Liver (tissue), 9 donors: ENCODE data around the gene LHCGR. TPM values are rescaled to one million over a fixed set of nuclear protein-coding genes. Genes with fewer than 3 reads are reported as not detected.

ENCODE experiments used
- DNase-seq: peaks from one replicate; pipeline ENCODE4 v3.0.0-alpha.2; 2017; ENCODE audit warnings: low spot score
- H3K27ac ChIP-seq, 2 donors: one replicate each; pipeline ENCODE4 v1.7.0; 2013; ENCODE audit warnings: inconsistent platforms in 2 of 2, low read length in 2 of 2, control low read depth in 1 of 2, low read depth in 1 of 2, mild to moderate bottlenecking in 1 of 2
- H3K27me3 ChIP-seq, 4 donors: one replicate each; pipeline versions ENCODE4 v1.6.1 to v1.7.0; 2013; ENCODE audit warnings: low read length in 3 of 4, inconsistent platforms in 1 of 4, mild to moderate bottlenecking in 1 of 4, moderate library complexity in 1 of 4; ENCODE audit not compliant: control insufficient read depth in 4 of 4, insufficient read depth in 4 of 4
- H3K36me3 ChIP-seq, 4 donors: one replicate each; pipeline versions ENCODE4 v1.6.1 to v1.7.0; 2013; ENCODE audit warnings: low read length in 3 of 4, mild to moderate bottlenecking in 3 of 4, low read depth in 1 of 4, moderate library complexity in 1 of 4; ENCODE audit not compliant: control insufficient read depth in 4 of 4, insufficient read depth in 3 of 4
- H3K4me1 ChIP-seq, 4 donors: one replicate each; pipeline versions ENCODE4 v1.6.1 to v1.7.0; 2013; ENCODE audit warnings: low read length in 3 of 4, mild to moderate bottlenecking in 3 of 4, moderate library complexity in 1 of 4; ENCODE audit not compliant: control insufficient read depth in 4 of 4, insufficient read depth in 4 of 4
- H3K4me3 ChIP-seq, 3 donors: one replicate each; pipeline versions ENCODE4 v1.6.1 to v1.7.0; 2013; ENCODE audit warnings: low read length in 3 of 3, control low read depth in 1 of 3, low read depth in 1 of 3, mild to moderate bottlenecking in 1 of 3
- H3K9ac ChIP-seq, 2 donors: one replicate each; pipeline ENCODE4 v1.7.0; 2013; ENCODE audit warnings: low read length in 2 of 2, mild to moderate bottlenecking in 2 of 2, moderate library complexity in 2 of 2, control low read depth in 1 of 2, low read depth in 1 of 2
- H3K9me3 ChIP-seq, 4 donors: one replicate each; pipeline versions ENCODE4 v1.6.1 to v1.7.0; 2013; ENCODE audit warnings: low read length in 3 of 4; ENCODE audit not compliant: control insufficient read depth in 4 of 4
- EGR1 ChIP-seq, 2 donors: IDR thresholded peaks; 2 replicates each; pipeline ENCODE4 v1.6.1; 2016 to 2018; ENCODE audit warnings: antibody characterized with exemption in 2 of 2, low read depth in 2 of 2
- FOXA1 ChIP-seq: IDR thresholded peaks from 2 replicates; pipeline ENCODE4 v1.6.1; 2016; ENCODE audit warnings: antibody characterized with exemption
- FOXA2 ChIP-seq: IDR thresholded peaks from 2 replicates; pipeline ENCODE4 v1.6.1; 2016; ENCODE audit warnings: antibody characterized with exemption
- GABPA ChIP-seq, 2 donors: IDR thresholded peaks in 1 of 2; conservative IDR thresholded peaks in 1 of 2; 2 replicates each; pipeline ENCODE4 v1.6.1; 2016; ENCODE audit warnings: antibody characterized with exemption in 2 of 2, mild to moderate bottlenecking in 1 of 2, moderate library complexity in 1 of 2
- HNF4A ChIP-seq, 2 donors: conservative IDR thresholded peaks; 2 replicates each; pipeline ENCODE4 v1.6.1; 2016; ENCODE audit warnings: antibody characterized with exemption in 2 of 2, mild to moderate bottlenecking in 2 of 2
- HNF4G ChIP-seq: IDR thresholded peaks from 2 replicates; pipeline ENCODE4 v1.6.1; 2016; ENCODE audit warnings: antibody characterized with exemption
- JUND ChIP-seq, 2 donors: IDR thresholded peaks; 2 replicates each; pipeline ENCODE4 v1.6.1; 2016; ENCODE audit warnings: antibody characterized with exemption in 2 of 2
- RXRA ChIP-seq, 2 donors: IDR thresholded peaks; 2 replicates each; pipeline ENCODE4 v1.6.1; 2017 to 2018; ENCODE audit warnings: antibody characterized with exemption in 2 of 2, mild to moderate bottlenecking in 1 of 2
- SP1 ChIP-seq: IDR thresholded peaks from 2 replicates; pipeline ENCODE4 v1.6.1; 2018; ENCODE audit warnings: antibody characterized with exemption, mild to moderate bottlenecking
- TAF1 ChIP-seq: conservative IDR thresholded peaks from 2 replicates; pipeline ENCODE4 v1.6.1; 2016; ENCODE audit warnings: antibody characterized with exemption, mild to moderate bottlenecking
- YY1 ChIP-seq: IDR thresholded peaks from 2 replicates; pipeline ENCODE4 v1.6.1; 2016; ENCODE audit warnings: antibody characterized with exemption, mild to moderate bottlenecking
- WGBS: extraction: QIAGEN DNeasy Blood & Tissue Kit; methylation state at CpG from one replicate; pipeline ENCODE4 v1.1.7; 2013; 5-methylcytosine and 5-hydroxymethylcytosine counted together
- polyA plus RNA-seq, 2 donors: library from polyadenylated mRNA; stranded (reverse) in 1 of 2; unstranded in 1 of 2; fragments of 200-250 nt in 1 of 2; fragments of >200 nt in 1 of 2; fragmentation: Nextera tagmentation in 1 of 2; extraction: Ambion mirVana in 1 of 2; gene quantifications; one replicate each; pipeline versions ENCODE4 v1.2.1 to v1.2.3, GENCODE V29; 2013 to 2015
- total RNA-seq, 2 donors: library from RNA; depleted of rRNA; stranded (reverse); fragments of >200 nt; gene quantifications; one replicate each; pipeline ENCODE4 v1.2.3, GENCODE V29; 2014
- TF ChIP-seq, protein P1 (sequence below): fragments of 150-350 bp; IDR thresholded peaks from 2 replicates; pipeline ENCODE4 v1.5.1; 2017; ENCODE audit warnings: improper control_type of control experiment, low read depth, low read length; ENCODE audit not compliant: missing input control
- TF ChIP-seq, protein P2 (sequence below): IDR thresholded peaks from 2 replicates; pipeline ENCODE4 v1.6.1; 2016; ENCODE audit warnings: antibody characterized with exemption
- TF ChIP-seq, protein P3 (sequence below): IDR thresholded peaks from 2 replicates; pipeline ENCODE4 v1.6.1; 2016; ENCODE audit warnings: antibody characterized with exemption
- donor health status: healthy.
- donor health status: healthy.
- donor health status: healthy.
- donor health status: healthy.
- donor health status: healthy.

The LHCGR gene
- total and polyA plus RNA-seq, 4 donors: not detected

- TF ChIP-seq, protein P1, sequence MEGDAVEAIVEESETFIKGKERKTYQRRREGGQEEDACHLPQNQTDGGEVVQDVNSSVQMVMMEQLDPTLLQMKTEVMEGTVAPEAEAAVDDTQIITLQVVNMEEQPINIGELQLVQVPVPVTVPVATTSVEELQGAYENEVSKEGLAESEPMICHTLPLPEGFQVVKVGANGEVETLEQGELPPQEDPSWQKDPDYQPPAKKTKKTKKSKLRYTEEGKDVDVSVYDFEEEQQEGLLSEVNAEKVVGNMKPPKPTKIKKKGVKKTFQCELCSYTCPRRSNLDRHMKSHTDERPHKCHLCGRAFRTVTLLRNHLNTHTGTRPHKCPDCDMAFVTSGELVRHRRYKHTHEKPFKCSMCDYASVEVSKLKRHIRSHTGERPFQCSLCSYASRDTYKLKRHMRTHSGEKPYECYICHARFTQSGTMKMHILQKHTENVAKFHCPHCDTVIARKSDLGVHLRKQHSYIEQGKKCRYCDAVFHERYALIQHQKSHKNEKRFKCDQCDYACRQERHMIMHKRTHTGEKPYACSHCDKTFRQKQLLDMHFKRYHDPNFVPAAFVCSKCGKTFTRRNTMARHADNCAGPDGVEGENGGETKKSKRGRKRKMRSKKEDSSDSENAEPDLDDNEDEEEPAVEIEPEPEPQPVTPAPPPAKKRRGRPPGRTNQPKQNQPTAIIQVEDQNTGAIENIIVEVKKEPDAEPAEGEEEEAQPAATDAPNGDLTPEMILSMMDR: no peak
- TF ChIP-seq GABPA (IDR thresholded peaks at IDR 0.05 in 1 of 2, conservative IDR thresholded peaks at IDR 0.05 in 1 of 2): no peak
- TF ChIP-seq HNF4A (conservative IDR thresholded peaks at IDR 0.05): no peak
- TF ChIP-seq JUND (IDR thresholded peaks at IDR 0.05): no peak
These were observed 61.4 kb downstream of the LHCGR start (continued) for GRCh38 chr2:48694149-48694548.

GRCh38 chr2:48693645-48694044 lies 61.9 kb downstream of the LHCGR start:
- no peak for TF ChIP-seq FOXA1
- TF ChIP-seq RXRA (IDR thresholded peaks at IDR 0.05): no peak
- no peak for DNase-seq
- WGBS: 56% methylated on average over 3 of the region's 3 CpGs
- Histone ChIP-seq H3K9ac (no peak overlapping the region), H3K9me3 (no peaks in the 10 kb centered on the region), H3K4me1 (no peaks in the 10 kb centered on the region), H3K27me3 (no peaks in the 10 kb centered on the region), H3K4me3 (no peak overlapping the region), H3K27ac (no peak overlapping the region), H3K36me3 (no peaks in the 10 kb centered on the region)

GRCh38 chr2:48693066-48693465 lies 62.5 kb downstream of the LHCGR start:
- no peaks in the 10 kb centered on the region for H3K4me1 ChIP-seq
- H3K27me3 ChIP-seq: no peaks in the 10 kb centered on the region
- TF ChIP-seq SP1 (no peak), EGR1 (IDR thresholded peaks at IDR 0.05; ENCODE audit: low read depth in 2 of 2) (no peak), RXRA (IDR thresholded peaks at IDR 0.05) (no peak), JUND (IDR thresholded peaks at IDR 0.05) (no peak), TAF1 (no peak), FOXA2 (no peak), YY1 (no peak), GABPA (IDR thresholded peaks at IDR 0.05 in 1 of 2, conservative IDR thresholded peaks at IDR 0.05 in 1 of 2) (no peak), HNF4G (no peak)
- TF ChIP-seq, protein P2, sequence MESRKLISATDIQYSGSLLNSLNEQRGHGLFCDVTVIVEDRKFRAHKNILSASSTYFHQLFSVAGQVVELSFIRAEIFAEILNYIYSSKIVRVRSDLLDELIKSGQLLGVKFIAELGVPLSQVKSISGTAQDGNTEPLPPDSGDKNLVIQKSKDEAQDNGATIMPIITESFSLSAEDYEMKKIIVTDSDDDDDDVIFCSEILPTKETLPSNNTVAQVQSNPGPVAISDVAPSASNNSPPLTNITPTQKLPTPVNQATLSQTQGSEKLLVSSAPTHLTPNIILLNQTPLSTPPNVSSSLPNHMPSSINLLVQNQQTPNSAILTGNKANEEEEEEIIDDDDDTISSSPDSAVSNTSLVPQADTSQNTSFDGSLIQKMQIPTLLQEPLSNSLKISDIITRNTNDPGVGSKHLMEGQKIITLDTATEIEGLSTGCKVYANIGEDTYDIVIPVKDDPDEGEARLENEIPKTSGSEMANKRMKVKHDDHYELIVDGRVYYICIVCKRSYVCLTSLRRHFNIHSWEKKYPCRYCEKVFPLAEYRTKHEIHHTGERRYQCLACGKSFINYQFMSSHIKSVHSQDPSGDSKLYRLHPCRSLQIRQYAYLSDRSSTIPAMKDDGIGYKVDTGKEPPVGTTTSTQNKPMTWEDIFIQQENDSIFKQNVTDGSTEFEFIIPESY: no peak
- TF ChIP-seq, protein P3, sequence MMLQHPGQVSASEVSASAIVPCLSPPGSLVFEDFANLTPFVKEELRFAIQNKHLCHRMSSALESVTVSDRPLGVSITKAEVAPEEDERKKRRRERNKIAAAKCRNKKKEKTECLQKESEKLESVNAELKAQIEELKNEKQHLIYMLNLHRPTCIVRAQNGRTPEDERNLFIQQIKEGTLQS: no peak
- TF ChIP-seq, protein P1: no peak
- no peaks in the 10 kb centered on the region for H3K9me3 ChIP-seq
- no peak overlapping the region for H3K9ac ChIP-seq
- H3K36me3 ChIP-seq: no peaks in the 10 kb centered on the region
- DNase-seq: no peak
- no peak overlapping the region for H3K27ac ChIP-seq
- no peak overlapping the region for H3K4me3 ChIP-seq
- WGBS: 77% methylated on average over 4 of the region's 4 CpGs
